ENCODE results near the gene RTTN. TPM values are rescaled to one million over a fixed set of nuclear protein-coding genes. Genes with fewer than 3 reads are reported as not detected.

Gene RTTN
- total and polyA plus RNA-seq, 9 of the 15 experiments (the other 6 are each of a cell fraction or from before 2014, with no cell fraction given) = 3.1 to 18.3 (median 10.6) TPM

DNA sequence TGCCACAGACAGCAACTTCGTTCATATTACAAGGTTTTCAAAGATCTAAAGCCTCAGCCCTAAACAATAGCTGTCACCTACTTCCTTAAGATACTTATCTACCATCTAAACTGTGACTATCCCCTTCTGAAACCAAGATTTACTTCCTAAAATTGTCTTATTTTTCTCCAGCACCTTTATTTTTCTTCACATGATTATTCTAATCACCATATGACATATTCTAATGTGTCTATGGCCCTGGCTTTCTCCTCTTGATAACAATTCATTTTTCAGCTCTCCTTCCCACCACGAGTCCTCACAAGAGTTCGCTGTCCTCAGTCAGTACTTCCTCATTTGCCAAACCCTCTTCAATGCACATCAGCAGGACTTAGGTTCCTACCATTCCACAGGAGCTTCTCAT, 53.9 kb downstream of the RTTN start (continued):
- TF ChIP-seq, protein P1, sequence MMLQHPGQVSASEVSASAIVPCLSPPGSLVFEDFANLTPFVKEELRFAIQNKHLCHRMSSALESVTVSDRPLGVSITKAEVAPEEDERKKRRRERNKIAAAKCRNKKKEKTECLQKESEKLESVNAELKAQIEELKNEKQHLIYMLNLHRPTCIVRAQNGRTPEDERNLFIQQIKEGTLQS (IDR thresholded peaks at IDR 0.05) = no peak
- TF ChIP-seq, protein P1 (CRISPR knock-in tag; conservative IDR thresholded peaks at IDR 0.05) = no peak
- TF ChIP-seq RBM34 (IDR thresholded peaks at IDR 0.05; ENCODE audit: borderline replicate concordance, insufficient read depth, low read length) (no peak), ZNF311 (CRISPR knock-in tag; IDR thresholded peaks at IDR 0.05) (no peak), CHD1 (IDR thresholded peaks at IDR 0.05; ENCODE audit: low read length) (no peak), BRD9 (IDR thresholded peaks at IDR 0.05; ENCODE audit: low read depth, partially characterized antibody) (no peak), NFATC3 (IDR thresholded peaks at IDR 0.05) (no peak), SNIP1 (IDR thresholded peaks at IDR 0.05; ENCODE audit: low read depth) (no peak), MEF2A (IDR thresholded peaks at IDR 0.05; ENCODE audit: control insufficient read depth, low read depth, low read length) (no peak), HNRNPH1 (optimal IDR thresholded peaks at IDR 0.05; ENCODE audit: low read depth, low read length) (no peak), NFXL1 (CRISPR knock-in tag; IDR thresholded peaks at IDR 0.05) (no peak), SMAD1 (IDR thresholded peaks at IDR 0.05; ENCODE audit: low read depth, low read length, partially characterized antibody) (no peak), ZBTB5 (IDR thresholded peaks at IDR 0.05) (0 out of 2 replicates have a peak, but pooled peaks have one; percentile 13)
- TF ChIP-seq, protein P2, sequence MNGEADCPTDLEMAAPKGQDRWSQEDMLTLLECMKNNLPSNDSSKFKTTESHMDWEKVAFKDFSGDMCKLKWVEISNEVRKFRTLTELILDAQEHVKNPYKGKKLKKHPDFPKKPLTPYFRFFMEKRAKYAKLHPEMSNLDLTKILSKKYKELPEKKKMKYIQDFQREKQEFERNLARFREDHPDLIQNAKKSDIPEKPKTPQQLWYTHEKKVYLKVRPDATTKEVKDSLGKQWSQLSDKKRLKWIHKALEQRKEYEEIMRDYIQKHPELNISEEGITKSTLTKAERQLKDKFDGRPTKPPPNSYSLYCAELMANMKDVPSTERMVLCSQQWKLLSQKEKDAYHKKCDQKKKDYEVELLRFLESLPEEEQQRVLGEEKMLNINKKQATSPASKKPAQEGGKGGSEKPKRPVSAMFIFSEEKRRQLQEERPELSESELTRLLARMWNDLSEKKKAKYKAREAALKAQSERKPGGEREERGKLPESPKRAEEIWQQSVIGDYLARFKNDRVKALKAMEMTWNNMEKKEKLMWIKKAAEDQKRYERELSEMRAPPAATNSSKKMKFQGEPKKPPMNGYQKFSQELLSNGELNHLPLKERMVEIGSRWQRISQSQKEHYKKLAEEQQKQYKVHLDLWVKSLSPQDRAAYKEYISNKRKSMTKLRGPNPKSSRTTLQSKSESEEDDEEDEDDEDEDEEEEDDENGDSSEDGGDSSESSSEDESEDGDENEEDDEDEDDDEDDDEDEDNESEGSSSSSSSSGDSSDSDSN (IDR thresholded peaks at IDR 0.05; ENCODE audit: borderline replicate concordance in 1 of 2, low read depth in 2 of 2, low read length in 2 of 2) = no peak
- TF ChIP-seq, protein P3, sequence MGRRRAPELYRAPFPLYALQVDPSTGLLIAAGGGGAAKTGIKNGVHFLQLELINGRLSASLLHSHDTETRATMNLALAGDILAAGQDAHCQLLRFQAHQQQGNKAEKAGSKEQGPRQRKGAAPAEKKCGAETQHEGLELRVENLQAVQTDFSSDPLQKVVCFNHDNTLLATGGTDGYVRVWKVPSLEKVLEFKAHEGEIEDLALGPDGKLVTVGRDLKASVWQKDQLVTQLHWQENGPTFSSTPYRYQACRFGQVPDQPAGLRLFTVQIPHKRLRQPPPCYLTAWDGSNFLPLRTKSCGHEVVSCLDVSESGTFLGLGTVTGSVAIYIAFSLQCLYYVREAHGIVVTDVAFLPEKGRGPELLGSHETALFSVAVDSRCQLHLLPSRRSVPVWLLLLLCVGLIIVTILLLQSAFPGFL (CRISPR knock-in tag; IDR thresholded peaks at IDR 0.05) = no peak
- TF ChIP-seq, protein P4, sequence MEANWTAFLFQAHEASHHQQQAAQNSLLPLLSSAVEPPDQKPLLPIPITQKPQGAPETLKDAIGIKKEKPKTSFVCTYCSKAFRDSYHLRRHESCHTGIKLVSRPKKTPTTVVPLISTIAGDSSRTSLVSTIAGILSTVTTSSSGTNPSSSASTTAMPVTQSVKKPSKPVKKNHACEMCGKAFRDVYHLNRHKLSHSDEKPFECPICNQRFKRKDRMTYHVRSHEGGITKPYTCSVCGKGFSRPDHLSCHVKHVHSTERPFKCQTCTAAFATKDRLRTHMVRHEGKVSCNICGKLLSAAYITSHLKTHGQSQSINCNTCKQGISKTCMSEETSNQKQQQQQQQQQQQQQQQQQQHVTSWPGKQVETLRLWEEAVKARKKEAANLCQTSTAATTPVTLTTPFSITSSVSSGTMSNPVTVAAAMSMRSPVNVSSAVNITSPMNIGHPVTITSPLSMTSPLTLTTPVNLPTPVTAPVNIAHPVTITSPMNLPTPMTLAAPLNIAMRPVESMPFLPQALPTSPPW (CRISPR knock-in tag; IDR thresholded peaks at IDR 0.05) = no peak
- TF ChIP-seq, protein P5, sequence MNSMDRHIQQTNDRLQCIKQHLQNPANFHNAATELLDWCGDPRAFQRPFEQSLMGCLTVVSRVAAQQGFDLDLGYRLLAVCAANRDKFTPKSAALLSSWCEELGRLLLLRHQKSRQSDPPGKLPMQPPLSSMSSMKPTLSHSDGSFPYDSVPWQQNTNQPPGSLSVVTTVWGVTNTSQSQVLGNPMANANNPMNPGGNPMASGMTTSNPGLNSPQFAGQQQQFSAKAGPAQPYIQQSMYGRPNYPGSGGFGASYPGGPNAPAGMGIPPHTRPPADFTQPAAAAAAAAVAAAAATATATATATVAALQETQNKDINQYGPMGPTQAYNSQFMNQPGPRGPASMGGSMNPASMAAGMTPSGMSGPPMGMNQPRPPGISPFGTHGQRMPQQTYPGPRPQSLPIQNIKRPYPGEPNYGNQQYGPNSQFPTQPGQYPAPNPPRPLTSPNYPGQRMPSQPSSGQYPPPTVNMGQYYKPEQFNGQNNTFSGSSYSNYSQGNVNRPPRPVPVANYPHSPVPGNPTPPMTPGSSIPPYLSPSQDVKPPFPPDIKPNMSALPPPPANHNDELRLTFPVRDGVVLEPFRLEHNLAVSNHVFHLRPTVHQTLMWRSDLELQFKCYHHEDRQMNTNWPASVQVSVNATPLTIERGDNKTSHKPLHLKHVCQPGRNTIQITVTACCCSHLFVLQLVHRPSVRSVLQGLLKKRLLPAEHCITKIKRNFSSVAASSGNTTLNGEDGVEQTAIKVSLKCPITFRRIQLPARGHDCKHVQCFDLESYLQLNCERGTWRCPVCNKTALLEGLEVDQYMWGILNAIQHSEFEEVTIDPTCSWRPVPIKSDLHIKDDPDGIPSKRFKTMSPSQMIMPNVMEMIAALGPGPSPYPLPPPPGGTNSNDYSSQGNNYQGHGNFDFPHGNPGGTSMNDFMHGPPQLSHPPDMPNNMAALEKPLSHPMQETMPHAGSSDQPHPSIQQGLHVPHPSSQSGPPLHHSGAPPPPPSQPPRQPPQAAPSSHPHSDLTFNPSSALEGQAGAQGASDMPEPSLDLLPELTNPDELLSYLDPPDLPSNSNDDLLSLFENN (IDR thresholded peaks at IDR 0.05; ENCODE audit: low read depth in 2 of 2, low read length in 2 of 2) = no peak
